HCT116 (cell line): ENCODE measurements around the gene LSM12. TPM values are rescaled to one million over a fixed set of nuclear protein-coding genes. Genes with fewer than 3 reads are reported as not detected.

Experiments
- ATAC-seq: fragments of 200-7000 bp; cut with Tn5 transposase; 2 replicates; pipeline ENCODE4 v1.9.1; 2020; ENCODE audit warnings: mild to moderate bottlenecking, moderate library complexity
- BruUV-seq: library from RNA; stranded (reverse); fragments of 400-500 nt; replicated peaks from 2 replicates; lab custom pipeline; 2021; lab: Mats Ljungman, UMichigan
- CTCF ChIA-PET: fragments of 300-600 bp; sonication (Branson Sonifier 250); formaldehyde crosslinking; loops from one replicate; lab custom pipeline; 2021; ENCODE audit warnings: antibody characterized with exemption; lab: Charles Lee
- POLR2A ChIA-PET: fragments of 300-600, 350-600 bp; sonication (Branson Sonifier 250); formaldehyde crosslinking; loops from one replicate; lab custom pipeline; 2021; ENCODE audit warnings: antibody characterized with exemption; lab: Charles Lee
- RAD21 ChIA-PET, 2 experiments: fragments of 300-600 bp; sonication (Branson Sonifier 250); formaldehyde crosslinking; loops; one replicate each; lab custom pipeline; 2023; ENCODE audit warnings: low total read pairs in 2 of 2; ENCODE audit not compliant: uncharacterized antibody in 2 of 2, unreplicated experiment in 2 of 2, low non-redundant PET in 1 of 2; lab: Charles Lee
- DNase-seq: peaks from one replicate; pipeline ENCODE4 v3.0.0-alpha.2; 2010; ENCODE audit warnings: low read depth, low spot score
- H2AFZ ChIP-seq: fragments of 200-600 bp; shearing (Covaris generic), sonication (generic); 2 replicates; pipeline ENCODE4 v1.6.1; 2017; ENCODE audit warnings: low read depth, mixed run types, mixed read lengths, antibody characterized with exemption, low read length; ENCODE audit not compliant: poor library complexity, severe bottlenecking
- H3K27ac ChIP-seq: 2 replicates; pipeline ENCODE4 v1.5.1; 2012; ENCODE audit warnings: low read depth, low read length
- H3K27me3 ChIP-seq: fragments of 200-600 bp; sonication (generic); 2 replicates; pipeline ENCODE4 v1.6.1; 2016; ENCODE audit warnings: mixed run types, low read length, mixed read lengths; ENCODE audit not compliant: insufficient read depth
- H3K36me3 ChIP-seq, 2 experiments: fragments of 200-500 bp in 1 of 2; fragments of 200-600 bp in 1 of 2; sonication (Bioruptor generic) in 1 of 2; sonication (generic) in 1 of 2; 2 replicates each; pipeline versions ENCODE4 v1.5.1 to v1.6.1; 2014 to 2016; ENCODE audit warnings: low read length in 2 of 2, inconsistent platforms in 1 of 2, mixed read lengths in 1 of 2, mixed run types in 1 of 2; ENCODE audit not compliant: insufficient read depth in 2 of 2, control insufficient read depth in 1 of 2
- H3K4me1 ChIP-seq, 2 experiments: fragments of 200-600 bp in 1 of 2; sonication (generic) in 1 of 2; 2 replicates each; pipeline versions ENCODE4 v1.5.1 to v1.6.1; 2012 to 2017; ENCODE audit warnings: low read length in 2 of 2, inconsistent platforms in 1 of 2, mild to moderate bottlenecking in 1 of 2, mixed read lengths in 1 of 2, mixed run types in 1 of 2, moderate library complexity in 1 of 2; ENCODE audit not compliant: insufficient read depth in 2 of 2, control insufficient read depth in 1 of 2
- H3K4me2 ChIP-seq: fragments of 200-600 bp; sonication (generic); 2 replicates; pipeline ENCODE4 v1.6.1; 2017; ENCODE audit warnings: mixed run types, low read length, mixed read lengths
- H3K4me3 ChIP-seq, 2 experiments: fragments of 200-600 bp in 1 of 2; sonication (generic) in 1 of 2; replicated peaks in 1 of 2; 2 replicates each; pipeline ENCODE4 v1.5.1; 2011 to 2016; ENCODE audit warnings: low read length in 2 of 2, control low read depth in 1 of 2, low read depth in 1 of 2, mild to moderate bottlenecking in 1 of 2, mixed read lengths in 1 of 2, mixed run types in 1 of 2
- H3K79me2 ChIP-seq: fragments of 200-600 bp; sonication (generic); 2 replicates; pipeline ENCODE4 v1.6.1; 2017; ENCODE audit warnings: mild to moderate bottlenecking, mixed run types, low read length, moderate library complexity, mixed read lengths; ENCODE audit not compliant: insufficient read depth
- H3K9ac ChIP-seq: fragments of 200-600 bp; sonication (generic); 2 replicates; pipeline ENCODE4 v1.6.1; 2016; ENCODE audit warnings: low read length, mixed read lengths
- H3K9me2 ChIP-seq: fragments of 200-600 bp; sonication (generic), shearing (Covaris generic); 2 replicates; pipeline ENCODE4 v1.6.1; 2017; ENCODE audit warnings: mixed run types, mild to moderate bottlenecking, moderate library complexity; ENCODE audit not compliant: insufficient read depth
- H3K9me3 ChIP-seq, 2 experiments: fragments of 200-500 bp in 1 of 2; fragments of 200-600 bp in 1 of 2; sonication (Bioruptor generic) in 1 of 2; sonication (generic) in 1 of 2; 2 replicates each; pipeline ENCODE4 v1.6.1; 2014 to 2017; ENCODE audit warnings: low read length in 2 of 2, mixed read lengths in 2 of 2, inconsistent platforms in 1 of 2, low read depth in 1 of 2, mild to moderate bottlenecking in 1 of 2, mixed run types in 1 of 2, moderate library complexity in 1 of 2; ENCODE audit not compliant: control insufficient read depth in 1 of 2, insufficient read depth in 1 of 2
- H4K20me1 ChIP-seq: fragments of 200-600 bp; sonication (generic), shearing (Covaris generic); 2 replicates; pipeline ENCODE4 v1.6.1; 2017; ENCODE audit warnings: mixed run types, mild to moderate bottlenecking, moderate library complexity; ENCODE audit not compliant: insufficient read depth
- CBX3 ChIP-seq: IDR thresholded peaks from 2 replicates; pipeline ENCODE4 v1.6.1; 2012; ENCODE audit warnings: low read depth
- CEBPB ChIP-seq: IDR thresholded peaks from 2 replicates; pipeline ENCODE4 v1.6.1; 2012; ENCODE audit warnings: low read depth
- EGR1 ChIP-seq: IDR thresholded peaks from 2 replicates; pipeline ENCODE4 v1.6.1; 2012; ENCODE audit warnings: low read depth
- EZH2phosphoT487 ChIP-seq: fragments of 200-600 bp; IDR thresholded peaks from 2 replicates; pipeline ENCODE4 v1.6.1; 2018; ENCODE audit warnings: antibody characterized with exemption, borderline replicate concordance
- FOSL1 ChIP-seq: IDR thresholded peaks from 2 replicates; pipeline ENCODE4 v1.6.1; 2012; ENCODE audit warnings: low read depth
- JUND ChIP-seq: IDR thresholded peaks from 2 replicates; pipeline ENCODE4 v1.6.1; 2012
- MAX ChIP-seq: IDR thresholded peaks from 2 replicates; pipeline ENCODE4 v1.6.1; 2012
- POLR2A ChIP-seq: IDR thresholded peaks from 2 replicates; pipeline ENCODE4 v1.7.0; 2011; ENCODE audit warnings: borderline replicate concordance; ENCODE audit not compliant: insufficient read depth, insufficient read length; ENCODE audit errors: extremely low read depth
- POLR2AphosphoS5 ChIP-seq: IDR thresholded peaks from 2 replicates; pipeline ENCODE4 v1.6.1; 2011; ENCODE audit warnings: mild to moderate bottlenecking, low read depth, low read length, moderate library complexity
- SP1 ChIP-seq: IDR thresholded peaks from 2 replicates; pipeline ENCODE4 v1.6.1; 2012; ENCODE audit warnings: low read depth
- TCF7L2 ChIP-seq: IDR thresholded peaks from 2 replicates; pipeline ENCODE4 v1.7.0; 2011; ENCODE audit warnings: borderline replicate concordance, inconsistent platforms; ENCODE audit not compliant: insufficient read depth, insufficient read length; ENCODE audit errors: extremely low read depth
- YY1 ChIP-seq: IDR thresholded peaks from 2 replicates; pipeline ENCODE4 v1.6.1; 2011; ENCODE audit warnings: low read length, low read depth, moderate library complexity, mild to moderate bottlenecking; ENCODE audit not compliant: insufficient replicate concordance; ENCODE audit errors: extremely low read depth
- ZBTB33 ChIP-seq: IDR thresholded peaks from 2 replicates; pipeline ENCODE4 v1.6.1; 2011; ENCODE audit warnings: mild to moderate bottlenecking, low read length, moderate library complexity; ENCODE audit not compliant: insufficient replicate concordance; ENCODE audit errors: extremely low read depth
- intact Hi-C: fragments of 100-400 bp; cut with micrococcal nuclease; formaldehyde crosslinking; loops from 2 replicates; pipeline ENCODE4 v1.10.0; 2022
- total RNA-seq: library from RNA; stranded (reverse); gene quantifications from one replicate; pipeline ENCODE4 v1.2.1, GENCODE V29; 2021; ENCODE audit not compliant: unreplicated experiment

Gene LSM12
- total RNA-seq, 1 experiment from 2014 or later: 99.6 TPM

GRCh38 chr17:44014437-44015172 is 51.9 kb downstream of the LSM12 start, which contains the start of gene TMEM101:
Gene TMEM101, minus strand, starts transcription at chr17:44014963. Its CDS starts 11 bp downstream, at chr17:44014952.
- peak within 1 kb of the TSS; percentile 77 for H2AFZ ChIP-seq
- H4K20me1 ChIP-seq: no peaks in the 10 kb centered on the region
- H3K9ac ChIP-seq: peak within 1 kb of the TSS; percentile 98
- no peaks in the 10 kb centered on the region for H3K9me3 ChIP-seq
- H3K36me3 ChIP-seq: no peaks in the 10 kb centered on the region; a peak in 2 of 4 replicates
- ChIA-PET RAD21 (no interaction called here), POLR2A (no interaction called here), CTCF (interaction anchor here (1.2 kb wide), 1 partner anchor 154 kb away, joined by 4 read pairs; no protein-coding TSS in a partner anchor)
- H3K9me2 ChIP-seq: no peaks in the 10 kb centered on the region
- intact Hi-C loops: no loop called here
- H3K27me3 ChIP-seq: no peaks in the 10 kb centered on the region
- H3K4me1 ChIP-seq: peaks cover 12 to 30% of the 10 kb centered on the region in 2 experiments
- peak within 1 kb of the TSS; percentile 100 for H3K4me3 ChIP-seq
- BruUV-seq: TSS peak; percentile 56
- ATAC-seq: peak; percentile 85
- H3K4me2 ChIP-seq: peak within 1 kb of the TSS; percentile 99
- H3K27ac ChIP-seq: peak within 1 kb of the TSS; percentile 96
- TF ChIP-seq CEBPB: no peak
- TF ChIP-seq EGR1: peak; percentile 86
- TF ChIP-seq ZBTB33: peak; percentile 84
- TF ChIP-seq SP1: peak; percentile 90
- peak; percentile 91 for TF ChIP-seq POLR2AphosphoS5
- no peak for TF ChIP-seq EZH2phosphoT487
- TF ChIP-seq CBX3: peak; percentile 98
- TF ChIP-seq TCF7L2: peak; percentile 54
- TF ChIP-seq FOSL1: no peak
- TF ChIP-seq MAX: peak; percentile 92
- peak; percentile 53 for TF ChIP-seq POLR2A
- peak; percentile 100 for TF ChIP-seq YY1
- TF ChIP-seq JUND: no peak
- H3K79me2 ChIP-seq: peaks cover 26% of the 10 kb centered on the region
- peak; percentile 91 for DNase-seq
